Breast epithelium (tissue), 4 donors: ENCODE measurements around the gene GPC6. TPM values are rescaled to one million over a fixed set of nuclear protein-coding genes. Genes with fewer than 3 reads are reported as not detected.

Experiments used
- DNase-seq, 2 donors: peaks; one replicate each; pipeline ENCODE4 v3.0.0-alpha.2; 2019; ENCODE audit warnings: low spot score in 2 of 2
- H3K27ac ChIP-seq, 2 donors: fragments of 200-600 bp; sonication (generic) in 1 of 2; one replicate each; pipeline ENCODE4 v1.5.1; 2016 to 2019; ENCODE audit warnings: mild to moderate bottlenecking in 1 of 2
- H3K27me3 ChIP-seq, 2 donors: fragments of 200-600 bp; sonication (generic) in 1 of 2; one replicate each; pipeline versions ENCODE4 v1.5.1 to v1.6.0; 2017 to 2019; ENCODE audit warnings: control low read depth in 1 of 2, mild to moderate bottlenecking in 1 of 2
- H3K36me3 ChIP-seq: fragments of 200-600 bp; one replicate; pipeline ENCODE4 v1.5.1; 2019
- H3K4me1 ChIP-seq, 2 donors: fragments of 200-600 bp; sonication (generic); one replicate each; pipeline ENCODE4 v1.5.1; 2016 to 2019; ENCODE audit warnings: control low read depth in 1 of 2
- H3K4me3 ChIP-seq, 3 donors: fragments of 200-600 bp; sonication (generic); 1 replicate in 2 of 3; 2 replicates in 1 of 3; pipeline ENCODE4 v1.5.1; 2016 to 2019; ENCODE audit warnings: mild to moderate bottlenecking in 3 of 3, moderate library complexity in 2 of 3
- H3K9me3 ChIP-seq, 2 donors: fragments of 200-600 bp; sonication (generic) in 1 of 2; one replicate each; pipeline ENCODE4 v1.5.1; 2016 to 2019; ENCODE audit warnings: control low read depth in 1 of 2
- CTCF ChIP-seq, 3 donors: fragments of 450-650 bp; IDR thresholded peaks; one replicate each; pipeline ENCODE4 v1.5.1; 2016 to 2017; ENCODE audit warnings: antibody characterized with exemption in 3 of 3, mild to moderate bottlenecking in 3 of 3, moderate library complexity in 3 of 3
- POLR2A ChIP-seq: fragments of 450-650 bp; IDR thresholded peaks from one replicate; pipeline ENCODE4 v1.6.1; 2016; ENCODE audit warnings: antibody characterized with exemption, mild to moderate bottlenecking, moderate library complexity
- POLR2AphosphoS5 ChIP-seq, 3 donors: sonication (generic); formaldehyde crosslinking; IDR thresholded peaks; one replicate each; pipeline ENCODE4 v1.6.1; 2017; ENCODE audit warnings: antibody characterized with exemption in 3 of 3
- intact Hi-C: fragments of 100-400 bp; cut with DNase I; formaldehyde crosslinking; loops from one replicate; pipeline ENCODE4 v1.15.1; 2023; ENCODE audit warnings: low total_unique reads
- total RNA-seq, 3 donors: library from RNA; depleted of rRNA; stranded (reverse); fragments of >200 nt; gene quantifications; one replicate each; pipeline ENCODE4 v1.1.0, GENCODE V29; 2016

The GPC6 gene
- total RNA-seq, 3 donors from 2014 or later: 3.5 to 44.0 (median 4.9) TPM

GRCh38 chr13:93872786-93873347, 646.3 kb downstream of the GPC6 start:
- TF ChIP-seq POLR2A (no peak), CTCF (IDR thresholded peaks at IDR 0.05) (no peak), POLR2AphosphoS5 (IDR thresholded peaks at IDR 0.05) (no peak)
- Histone ChIP-seq H3K27ac (no peak overlapping the region), H3K4me1 (no peaks in the 10 kb centered on the region), H3K9me3 (no peaks in the 10 kb centered on the region), H3K36me3 (no peaks in the 10 kb centered on the region), H3K27me3 (no peaks in the 10 kb centered on the region), H3K4me3 (no peak overlapping the region)
- intact Hi-C loops: no loop called here
- no peak for DNase-seq

- H3K4me3 ChIP-seq: no peak overlapping the region
- no peaks in the 10 kb centered on the region for H3K27me3 ChIP-seq
- no peak for TF ChIP-seq POLR2A
- TF ChIP-seq POLR2AphosphoS5 (IDR thresholded peaks at IDR 0.05): no peak
- TF ChIP-seq CTCF (IDR thresholded peaks at IDR 0.05): no peak
- intact Hi-C loops: no loop called here
- no peak for DNase-seq
- no peaks in the 10 kb centered on the region for H3K36me3 ChIP-seq
- peaks cover 4 to 9% of the 10 kb centered on the region in 2 donors for H3K9me3 ChIP-seq
- H3K4me1 ChIP-seq: no peaks in the 10 kb centered on the region
- no peak overlapping the region for H3K27ac ChIP-seq
Measured at GRCh38 chr13:93875547-93875946, 648.9 kb downstream of the GPC6 start.

GRCh38 chr13:93876236-93876635, 649.6 kb downstream of the GPC6 start:
- no peaks in the 10 kb centered on the region for H3K36me3 ChIP-seq
- H3K4me1 ChIP-seq: no peaks in the 10 kb centered on the region
- H3K9me3 ChIP-seq: peaks cover 4 to 9% of the 10 kb centered on the region in 2 donors
- TF ChIP-seq POLR2AphosphoS5 (IDR thresholded peaks at IDR 0.05): no peak
- TF ChIP-seq CTCF (IDR thresholded peaks at IDR 0.05): no peak
- no peak for TF ChIP-seq POLR2A
- intact Hi-C loops: no loop called here
- no peak overlapping the region for H3K4me3 ChIP-seq
- DNase-seq: no peak
- H3K27me3 ChIP-seq: no peaks in the 10 kb centered on the region
- H3K27ac ChIP-seq: no peak overlapping the region

GRCh38 chr13:93878675-93879074, 652.1 kb downstream of the GPC6 start:
- intact Hi-C loops: no loop called here
- Histone ChIP-seq H3K4me1 (no peaks in the 10 kb centered on the region), H3K4me3 (no peak overlapping the region), H3K27ac (no peak overlapping the region), H3K36me3 (no peaks in the 10 kb centered on the region), H3K27me3 (no peaks in the 10 kb centered on the region), H3K9me3 (peaks cover 4 to 9% of the 10 kb centered on the region in 2 donors)
- no peak for DNase-seq
- TF ChIP-seq POLR2A (no peak), CTCF (IDR thresholded peaks at IDR 0.05) (no peak), POLR2AphosphoS5 (IDR thresholded peaks at IDR 0.05) (no peak)

GRCh38 chr13:93881411-93881810, 654.8 kb downstream of the GPC6 start:
- DNase-seq: no peak
- intact Hi-C loops: no loop called here
- H3K9me3 ChIP-seq: peaks cover 4 to 9% of the 10 kb centered on the region in 2 donors
- no peaks in the 10 kb centered on the region for H3K4me1 ChIP-seq
- TF ChIP-seq POLR2AphosphoS5 (IDR thresholded peaks at IDR 0.05) (no peak), CTCF (IDR thresholded peaks at IDR 0.05) (no peak), POLR2A (no peak)
- H3K27me3 ChIP-seq: no peaks in the 10 kb centered on the region
- no peak overlapping the region for H3K27ac ChIP-seq
- no peak overlapping the region for H3K4me3 ChIP-seq
- no peaks in the 10 kb centered on the region for H3K36me3 ChIP-seq
